ENCODE data around the gene RAP2A. TPM values are rescaled to one million over a fixed set of nuclear protein-coding genes. Genes with fewer than 3 reads are reported as not detected.

RAP2A gene
- total and polyA plus RNA-seq, 9 of the 15 experiments (the other 6 are each of a cell fraction or from before 2014, with no cell fraction given) = 1.8 to 11.7 (median 5.6) TPM

DNA sequence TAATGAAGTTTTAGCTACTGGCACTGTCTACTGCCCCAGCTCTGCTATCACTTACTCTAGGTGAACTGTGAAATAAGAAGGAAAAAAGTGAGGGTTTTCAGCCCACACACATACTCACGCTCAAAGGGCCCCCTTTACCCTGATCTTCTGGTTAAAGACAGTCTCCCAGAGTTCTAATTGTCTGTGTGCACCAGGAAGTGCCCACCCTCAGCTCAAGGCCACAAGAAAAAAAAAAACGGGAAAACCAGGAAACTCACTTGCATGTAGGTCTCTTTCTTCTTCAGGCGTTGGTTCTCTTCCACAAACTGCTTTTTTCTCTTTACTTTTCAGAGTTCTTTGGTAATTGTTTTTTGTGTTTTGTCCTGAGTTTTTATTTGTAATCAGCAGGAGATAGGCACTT, 22.1 kb downstream of the RAP2A start:
- no peak overlapping the region for H3K4me2 ChIP-seq (ENCODE audit: insufficient read depth, low read length)
- POLR2A ChIA-PET = interaction anchor here (0.6 to 1.7 kb wide), 4 partner anchors 8 to 1669 kb away, joined by 3 to 5 read pairs (median 4); no protein-coding TSS in a partner anchor
- ATAC-seq = no peak
- CTCF ChIA-PET (ENCODE audit: low intra/inter-chr PET ratio) = no interaction called here
- no peaks in the 10 kb centered on the region for H3K9me1 ChIP-seq (ENCODE audit: control insufficient read depth, insufficient read depth, low read length)
- intact Hi-C loops (cut with micrococcal nuclease) (no loop called here), in situ Hi-C loops (cut with MboI) (no loop called here)
- FAIRE-seq = no peak
- BruUV-seq (replicated peaks) = no TSS peak
- H4K20me1 ChIP-seq (replicated peaks; ENCODE audit: control insufficient read depth, insufficient read depth, low read length) = no peaks in the 10 kb centered on the region
- no peaks in the 10 kb centered on the region for H3K36me3 ChIP-seq (ENCODE audit: control insufficient read depth, insufficient read depth, low read length)
- no peaks in the 10 kb centered on the region for H3K27me3 ChIP-seq (ENCODE audit: control insufficient read depth in 2 of 2, insufficient read depth in 2 of 2, low read length in 2 of 2)
- no peak overlapping the region for H3K27ac ChIP-seq (ENCODE audit: extremely low read depth, low read depth, low read length)
- 21% methylated on average over 2 of the region's 3 CpGs for WGBS (ENCODE audit: insufficient coverage, low coverage, missing lambda C conversion rate)
- TF ChIP-seq SMARCE1 (IDR thresholded peaks at IDR 0.05) = no peak
- H3K79me2 ChIP-seq (ENCODE audit: control insufficient read depth, insufficient read depth, low read length) = 0 out of 3 replicates have a peak, but pooled peaks cover 2% of the 10 kb centered on the region
- H3K9me3 ChIP-seq (replicated peaks; ENCODE audit: control insufficient read depth, insufficient read depth, low read depth, low read length) = no peaks in the 10 kb centered on the region
- no peak overlapping the region for H3K9ac ChIP-seq (ENCODE audit: insufficient read depth in 1 of 2, low read depth in 2 of 2, low read length in 2 of 2)
- no peaks in the 10 kb centered on the region; a peak in 1 of 5 replicates for H3K4me1 ChIP-seq (replicated peaks in 1 of 2; ENCODE audit: control insufficient read depth in 2 of 2, insufficient read depth in 2 of 2, low read length in 2 of 2)
- no peak for DNase-seq (ENCODE audit: extremely low read depth in 1 of 4, low spot score in 3 of 4)
- no peak overlapping the region for H3K4me3 ChIP-seq
- H2AFZ ChIP-seq (ENCODE audit: low read depth, low read length) = no peak overlapping the region

DNA sequence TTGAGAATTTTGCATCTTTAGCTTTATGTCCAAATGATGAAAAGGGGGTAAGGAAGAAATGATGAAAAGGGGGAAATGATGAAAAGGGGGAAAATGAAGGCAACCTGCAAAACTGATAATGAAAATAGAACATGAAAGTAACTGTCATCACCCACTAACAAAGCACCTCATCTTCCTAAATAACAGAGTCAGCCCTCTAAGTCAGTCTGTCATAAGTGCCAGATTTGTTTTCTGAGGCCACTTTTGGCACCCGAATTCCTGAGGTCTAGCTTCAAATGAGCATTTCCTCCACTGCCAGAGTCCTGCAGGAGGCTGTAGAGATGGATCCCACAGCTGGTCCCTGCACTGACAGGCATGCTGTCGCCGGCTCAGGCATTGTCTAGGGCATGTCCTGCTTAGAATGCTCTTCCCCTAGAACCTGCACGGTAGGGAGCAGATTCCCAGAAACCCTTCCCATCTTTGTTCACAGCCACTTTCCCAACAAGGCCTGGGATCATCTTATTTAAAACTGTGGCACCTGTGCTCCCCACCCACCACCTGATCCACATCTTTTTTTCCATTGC, 25.3 kb downstream of the RAP2A start:
- Histone ChIP-seq H3K27me3 (ENCODE audit: control insufficient read depth in 2 of 2, insufficient read depth in 2 of 2, low read length in 2 of 2) (no peaks in the 10 kb centered on the region), H4K20me1 (replicated peaks; ENCODE audit: control insufficient read depth, insufficient read depth, low read length) (no peaks in the 10 kb centered on the region), H3K9ac (ENCODE audit: insufficient read depth in 1 of 2, low read depth in 2 of 2, low read length in 2 of 2) (no peak overlapping the region), H3K27ac (ENCODE audit: extremely low read depth, low read depth, low read length) (no peak overlapping the region), H3K4me2 (ENCODE audit: insufficient read depth, low read length) (no peak overlapping the region), H2AFZ (ENCODE audit: low read depth, low read length) (no peak overlapping the region), H3K4me3 (no peak overlapping the region), H3K79me2 (ENCODE audit: control insufficient read depth, insufficient read depth, low read length) (no peaks in the 10 kb centered on the region), H3K4me1 (replicated peaks in 1 of 2; ENCODE audit: control insufficient read depth in 2 of 2, insufficient read depth in 2 of 2, low read length in 2 of 2) (no peaks in the 10 kb centered on the region; a peak in 1 of 5 replicates), H3K36me3 (ENCODE audit: control insufficient read depth, insufficient read depth, low read length) (no peaks in the 10 kb centered on the region), H3K9me3 (replicated peaks; ENCODE audit: control insufficient read depth, insufficient read depth, low read depth, low read length) (no peaks in the 10 kb centered on the region), H3K9me1 (ENCODE audit: control insufficient read depth, insufficient read depth, low read length) (no peaks in the 10 kb centered on the region)
- ATAC-seq (no peak), DNase-seq (ENCODE audit: extremely low read depth in 1 of 4, low spot score in 3 of 4) (no peak), FAIRE-seq (no peak)
- ChIA-PET POLR2A (interaction anchor here (0.6 kb wide), 1 partner anchor 11 kb away, joined by 4 read pairs; no protein-coding TSS in a partner anchor), CTCF (ENCODE audit: low intra/inter-chr PET ratio) (no interaction called here)
- BruUV-seq (replicated peaks) = no TSS peak
- intact Hi-C loops (cut with micrococcal nuclease) = no loop called here
- in situ Hi-C loops (cut with MboI) = no loop called here
- 15% methylated on average over 4 of the region's 4 CpGs for WGBS (ENCODE audit: insufficient coverage, low coverage, missing lambda C conversion rate)
- no peak for TF ChIP-seq KAT7 (CRISPR knock-in tag; IDR thresholded peaks at IDR 0.05; ENCODE audit: borderline replicate concordance)
- TF ChIP-seq, protein P1, sequence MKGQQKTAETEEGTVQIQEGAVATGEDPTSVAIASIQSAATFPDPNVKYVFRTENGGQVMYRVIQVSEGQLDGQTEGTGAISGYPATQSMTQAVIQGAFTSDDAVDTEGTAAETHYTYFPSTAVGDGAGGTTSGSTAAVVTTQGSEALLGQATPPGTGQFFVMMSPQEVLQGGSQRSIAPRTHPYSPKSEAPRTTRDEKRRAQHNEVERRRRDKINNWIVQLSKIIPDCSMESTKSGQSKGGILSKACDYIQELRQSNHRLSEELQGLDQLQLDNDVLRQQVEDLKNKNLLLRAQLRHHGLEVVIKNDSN (CRISPR knock-in tag; IDR thresholded peaks at IDR 0.05) = no peak
- no peak for TF ChIP-seq FOSL1 (tag; conservative IDR thresholded peaks at IDR 0.05)
- TF ChIP-seq ZNF696 (CRISPR knock-in tag; conservative IDR thresholded peaks at IDR 0.05) = no peak
- no peak for TF ChIP-seq ZNF57 (CRISPR knock-in tag; IDR thresholded peaks at IDR 0.05)
